Cerebellar nuclear complex (tissue), 1 donor: Measurements from ENCODE around the gene DENND1A.

Experiments
- DNase-seq, 2 experiments: peaks; one replicate each; lab custom pipeline; 2025; lab: John Stamatoyannopoulos, UW

The DENND1A gene

DNA sequence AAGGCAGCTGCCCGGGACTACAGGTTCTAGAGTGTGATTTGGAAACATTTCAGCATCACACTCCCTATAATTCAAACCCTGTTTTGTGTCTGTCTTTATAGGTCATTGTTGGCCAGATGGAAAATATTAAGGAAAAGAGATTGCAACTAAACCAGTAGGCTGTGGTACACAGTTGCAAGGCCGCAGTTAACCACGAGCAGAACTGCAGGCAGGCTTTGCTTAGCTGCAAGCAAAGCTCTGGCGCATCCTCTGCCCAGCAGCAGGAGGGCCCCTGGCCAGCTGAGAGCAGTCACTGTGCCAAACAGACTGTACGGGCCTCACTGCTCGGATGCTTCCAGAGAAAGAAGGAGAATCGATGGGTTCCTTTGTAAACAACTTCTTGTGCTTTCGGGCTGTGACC is 204.5 kb downstream of the DENND1A start:
- DNase-seq: peak in 1 of 2 experiments; percentile 34

DNA sequence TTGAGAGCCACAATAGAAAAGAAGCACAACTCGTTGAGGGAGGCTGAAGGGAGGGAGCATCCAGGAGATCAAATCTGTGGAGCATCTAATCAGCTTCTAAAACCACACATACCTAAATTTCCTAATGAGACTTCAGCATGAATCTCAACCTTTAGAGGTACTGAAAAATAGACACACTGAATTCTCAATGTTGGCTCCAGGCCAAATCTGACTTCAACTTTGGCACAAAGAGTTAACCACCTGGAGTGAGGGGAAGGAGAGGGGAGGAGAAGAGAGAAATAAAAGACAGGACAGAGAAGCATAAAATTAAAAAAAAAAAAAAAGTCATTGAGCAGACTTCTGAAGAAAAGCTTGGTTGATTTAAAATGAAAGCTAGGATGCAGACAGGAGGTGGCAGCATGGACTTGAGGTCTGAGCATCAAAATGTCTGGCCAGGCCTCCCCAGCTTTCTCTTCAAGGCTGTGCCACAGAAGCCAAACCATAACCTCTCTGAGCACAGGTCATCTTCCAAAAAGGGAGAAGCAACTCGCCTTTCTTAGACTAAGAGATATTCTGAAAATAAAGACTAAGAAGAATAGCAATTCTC is 205.6 kb downstream of the DENND1A start:
- no peak for DNase-seq

DNA sequence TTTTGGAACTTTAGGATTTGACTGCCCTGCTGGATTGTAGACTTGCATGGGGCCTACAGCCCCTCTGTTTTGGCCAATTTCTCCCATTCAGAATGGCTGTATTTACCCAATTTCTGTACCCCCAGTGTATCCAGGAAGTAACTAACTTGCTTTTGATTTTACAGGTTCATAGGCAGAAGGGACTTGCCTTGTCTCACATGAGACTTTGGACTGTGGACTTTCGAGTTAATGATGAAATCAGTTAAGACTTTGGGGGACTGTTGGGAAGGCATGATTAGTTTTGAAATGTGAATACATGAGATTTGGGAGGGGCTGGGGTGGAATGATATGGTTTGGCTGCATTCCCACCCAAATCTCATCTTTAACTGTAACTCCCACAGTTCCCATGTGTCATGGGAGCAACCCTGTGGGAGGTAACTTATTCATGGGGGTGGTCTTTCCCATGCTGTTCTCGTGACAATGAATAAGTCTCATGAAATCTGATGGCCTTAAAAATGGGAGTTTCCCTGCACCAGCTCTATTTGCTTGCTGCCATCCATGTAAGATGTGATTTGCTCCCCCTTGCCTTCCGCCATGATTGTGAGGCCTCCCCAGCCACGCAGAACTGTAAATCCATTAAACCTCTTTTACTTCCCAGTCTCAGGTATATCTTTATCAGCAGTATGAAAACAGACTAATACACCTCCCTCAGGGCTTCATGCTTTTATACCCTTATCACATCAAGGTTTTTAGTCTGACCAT is 206.6 kb downstream of the DENND1A start:
- no peak for DNase-seq

DNA sequence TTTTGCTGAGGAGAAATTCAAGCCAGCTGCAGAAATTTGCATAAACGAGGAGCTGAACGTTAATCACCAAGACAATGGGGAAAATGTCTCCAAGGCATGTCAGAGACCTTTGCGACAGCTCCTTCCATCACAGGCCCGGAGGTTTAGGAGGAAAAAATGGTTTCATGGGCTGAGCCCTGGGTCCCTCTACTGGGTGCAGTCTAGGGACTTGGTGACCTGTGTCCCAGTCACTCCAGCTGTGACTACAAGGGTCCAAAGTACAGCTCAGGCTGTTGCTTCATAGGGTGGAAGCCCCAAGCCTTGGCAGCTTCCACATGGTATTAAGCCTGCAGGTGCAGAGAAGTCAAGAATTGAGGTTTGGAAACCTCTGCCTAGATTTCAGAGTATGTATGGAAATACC is 207.5 kb downstream of the DENND1A start:
- DNase-seq: no peak

DNA sequence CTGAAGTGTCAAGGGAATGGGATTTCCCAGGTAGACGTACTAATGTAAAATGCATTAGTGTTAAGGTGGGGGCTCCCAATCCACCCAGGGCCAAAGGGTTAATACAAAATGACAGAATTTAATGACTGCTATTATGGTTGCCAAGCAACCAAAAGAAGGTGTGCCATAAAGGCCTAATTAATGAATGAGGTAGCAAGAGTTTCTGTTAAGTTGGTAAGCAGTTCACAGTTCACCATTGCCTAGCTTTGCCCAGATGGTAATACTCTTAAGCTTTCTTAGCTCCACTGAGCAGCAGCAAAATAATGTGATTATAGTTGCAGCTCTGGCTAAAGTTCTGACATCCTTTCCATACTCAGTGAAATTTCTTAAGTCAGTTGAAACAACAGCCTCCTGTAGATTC is 211.7 kb downstream of the DENND1A start:
- no peak for DNase-seq

DNA sequence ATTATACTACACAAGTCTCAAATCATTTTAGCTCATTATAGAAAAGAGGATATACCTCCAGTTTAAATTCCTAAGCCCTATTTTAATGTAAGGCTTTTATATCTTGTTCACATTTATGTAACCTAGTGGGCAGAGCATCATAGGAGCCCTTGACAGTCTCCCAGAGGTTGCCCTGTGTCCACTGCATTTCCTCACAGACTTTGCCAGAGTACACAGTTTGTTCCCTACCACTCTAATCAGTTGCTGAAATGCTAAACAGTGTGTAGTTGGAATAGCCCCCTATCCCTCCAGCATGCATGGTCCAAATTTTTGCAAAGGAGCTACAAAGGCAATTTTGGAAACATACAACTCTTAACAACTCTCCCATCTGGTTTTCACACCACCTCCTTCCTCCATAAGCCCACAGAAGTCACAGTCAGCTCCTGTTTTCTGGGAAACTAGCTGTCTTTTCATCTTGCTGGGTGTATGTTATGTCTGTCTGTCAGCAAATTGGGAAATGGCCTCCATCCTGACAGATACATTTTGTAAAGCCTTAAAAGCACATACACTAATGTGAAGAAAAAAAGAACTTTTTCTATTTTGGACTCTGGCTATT is 212.2 kb downstream of the DENND1A start:
- DNase-seq: no peak

DNA sequence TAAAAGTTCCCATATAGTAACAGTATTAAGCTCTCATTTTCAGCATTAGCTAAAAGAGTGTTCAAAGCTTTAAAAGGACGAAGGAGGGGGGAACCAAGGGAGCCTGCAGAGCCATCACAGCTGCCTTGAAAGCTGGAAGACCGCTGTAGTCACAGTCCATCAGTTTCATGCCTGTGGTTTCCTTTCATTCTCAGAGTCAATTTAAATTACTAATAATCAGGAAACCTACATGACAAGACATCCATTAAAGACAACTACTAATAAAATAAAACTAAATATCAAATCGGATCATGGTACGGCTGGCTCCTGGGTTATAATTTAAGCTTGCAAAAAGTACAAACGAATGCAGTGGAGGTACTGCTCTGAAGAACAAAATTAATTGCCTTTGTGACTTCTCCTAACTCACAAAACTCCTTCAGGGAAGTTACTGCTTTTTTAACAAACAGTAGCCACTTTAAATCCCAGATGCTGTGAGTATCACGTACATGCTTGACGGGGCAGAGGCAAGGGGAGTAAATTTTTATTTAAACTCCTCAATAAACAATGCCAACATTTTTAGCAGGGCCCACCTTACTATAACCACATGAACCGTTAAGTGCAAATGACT is 213.5 kb downstream of the DENND1A start:
- no peak for DNase-seq

- no peak for DNase-seq
Observed at GRCh38 chr9:123715258-123715657, 214.7 kb downstream of the DENND1A start.

DNA sequence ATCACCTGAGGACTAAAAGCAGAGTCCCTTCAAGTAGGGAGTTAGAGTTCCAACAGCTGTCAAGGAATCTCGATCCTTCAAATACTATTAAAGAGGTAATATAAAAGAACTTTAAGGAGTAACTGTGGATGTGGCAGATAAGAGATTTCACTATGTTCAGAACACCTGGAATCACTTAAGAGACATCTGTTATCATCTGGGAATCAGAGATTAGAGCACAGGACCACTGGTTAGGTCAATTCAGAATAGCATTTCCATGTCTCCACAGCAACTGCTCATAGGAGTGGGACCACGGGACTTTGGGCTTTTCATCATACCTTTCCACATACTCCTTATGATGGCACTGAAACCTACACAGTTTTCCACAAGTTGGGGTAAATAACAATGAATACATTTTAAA is 216.6 kb downstream of the DENND1A start:
- DNase-seq: no peak

- no peak for DNase-seq
Observed at GRCh38 chr9:123712399-123712798, 217.5 kb downstream of the DENND1A start.

GRCh38 chr9:123710299-123710698 is 219.6 kb downstream of the DENND1A start:
- no peak for DNase-seq

DNA sequence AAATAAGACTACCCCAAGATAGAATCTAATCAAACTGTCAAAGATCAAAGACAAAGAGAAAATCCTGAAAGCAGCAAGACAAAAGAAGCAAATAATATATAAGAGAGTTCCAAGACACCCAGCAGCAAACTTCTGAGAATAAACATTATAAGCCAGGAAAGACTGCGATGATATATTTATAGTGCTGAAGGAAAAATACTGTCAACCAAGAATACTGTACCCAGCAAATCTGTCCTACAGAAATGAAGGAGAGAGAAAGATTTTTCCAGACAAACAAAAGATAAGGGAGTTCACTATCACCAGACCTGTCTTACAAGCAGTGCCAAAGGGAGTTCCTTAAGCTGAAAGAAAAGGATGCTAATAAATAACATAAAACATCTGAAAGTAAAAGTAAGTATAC is 227.4 kb downstream of the DENND1A start:
- no peak for DNase-seq

DNA sequence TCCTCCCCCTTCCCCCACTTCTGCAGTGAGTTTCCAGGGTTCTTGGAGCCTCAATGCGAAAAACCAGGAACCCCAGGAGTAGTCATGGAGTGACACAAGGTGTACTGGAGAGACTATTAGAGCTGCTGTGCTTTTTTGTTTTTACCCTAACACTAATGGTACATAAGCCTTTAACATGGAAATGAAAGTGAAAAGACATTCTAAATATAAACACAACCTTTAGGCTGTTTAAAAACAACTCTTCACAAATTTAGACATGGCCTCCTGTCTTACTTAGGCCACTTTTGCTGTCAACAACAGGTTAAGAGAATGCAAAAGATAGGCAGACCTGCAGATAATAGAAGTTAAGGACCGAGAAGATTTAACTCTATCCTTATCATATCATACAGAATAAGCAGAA is 232.2 kb downstream of the DENND1A start:
- no peak for DNase-seq

GRCh38 chr9:123696476-123696875 is 233.4 kb downstream of the DENND1A start:
- no peak for DNase-seq

- DNase-seq: no peak
Observed at GRCh38 chr9:123695386-123695785, 234.5 kb downstream of the DENND1A start.

- DNase-seq: no peak
Observed at GRCh38 chr9:123691765-123692303, 238.1 kb downstream of the DENND1A start.

DNA sequence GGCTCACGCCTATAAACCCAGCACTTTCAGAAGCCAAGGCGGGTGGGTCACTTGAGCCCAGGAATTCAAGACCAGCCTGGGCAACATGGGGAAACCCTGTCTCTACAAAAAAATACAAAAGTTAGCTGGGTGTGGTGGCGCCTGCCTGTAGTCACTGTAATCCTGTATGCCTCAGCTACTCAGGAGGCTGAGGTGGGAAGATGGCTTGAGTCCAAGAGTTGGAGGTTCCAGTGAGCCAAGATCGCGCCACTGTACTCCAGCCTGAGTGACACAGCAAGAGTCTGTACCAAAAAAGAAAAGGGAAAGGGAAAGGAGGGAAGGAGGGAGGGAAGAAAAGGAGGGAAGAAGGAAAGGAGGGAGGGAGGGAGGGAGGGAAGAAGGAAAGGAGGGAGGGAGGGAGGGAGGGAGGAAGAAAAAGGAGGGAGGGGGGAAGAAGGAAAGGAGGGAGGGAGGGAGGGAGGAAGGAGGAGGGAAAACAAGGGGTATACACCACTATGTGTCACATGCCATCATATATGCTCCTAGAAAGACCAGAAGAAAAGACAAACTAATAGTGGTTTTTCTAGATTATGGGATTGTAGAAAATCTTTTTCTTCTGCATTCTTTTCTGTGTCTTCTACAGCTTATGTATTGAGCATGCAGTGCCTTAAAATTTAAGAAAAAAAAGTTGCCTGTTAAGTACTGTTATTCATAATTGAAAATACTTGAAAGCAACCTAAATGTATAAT is 240.1 kb downstream of the DENND1A start:
- no peak for DNase-seq

DNA sequence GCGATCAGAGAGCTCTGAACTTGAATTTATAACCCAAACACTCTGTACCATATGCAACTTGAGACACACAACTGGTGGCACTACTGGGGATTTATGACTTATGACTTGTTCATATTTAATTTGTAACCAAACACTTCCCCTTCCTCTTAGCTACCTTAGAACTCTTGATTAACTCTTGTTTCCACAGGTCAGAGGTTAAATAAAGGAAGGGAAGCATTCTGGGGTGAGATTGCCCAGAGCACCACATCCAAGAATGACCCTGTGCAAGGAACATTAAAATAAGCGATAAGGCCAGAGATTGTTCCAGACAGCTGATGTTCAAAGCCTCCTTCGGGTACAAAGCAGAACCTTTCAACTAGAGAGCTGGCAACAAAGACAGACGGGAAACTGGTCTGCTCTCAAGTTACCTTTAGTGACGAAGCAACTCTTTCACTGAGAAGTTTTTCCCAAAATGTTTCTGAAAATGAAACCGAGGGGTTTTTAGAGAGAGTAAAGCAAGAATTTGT is 242.6 kb downstream of the DENND1A start:
- no peak for DNase-seq

- no peak for DNase-seq
Observed at GRCh38 chr9:123686829-123687192, 243.1 kb downstream of the DENND1A start.

DNA sequence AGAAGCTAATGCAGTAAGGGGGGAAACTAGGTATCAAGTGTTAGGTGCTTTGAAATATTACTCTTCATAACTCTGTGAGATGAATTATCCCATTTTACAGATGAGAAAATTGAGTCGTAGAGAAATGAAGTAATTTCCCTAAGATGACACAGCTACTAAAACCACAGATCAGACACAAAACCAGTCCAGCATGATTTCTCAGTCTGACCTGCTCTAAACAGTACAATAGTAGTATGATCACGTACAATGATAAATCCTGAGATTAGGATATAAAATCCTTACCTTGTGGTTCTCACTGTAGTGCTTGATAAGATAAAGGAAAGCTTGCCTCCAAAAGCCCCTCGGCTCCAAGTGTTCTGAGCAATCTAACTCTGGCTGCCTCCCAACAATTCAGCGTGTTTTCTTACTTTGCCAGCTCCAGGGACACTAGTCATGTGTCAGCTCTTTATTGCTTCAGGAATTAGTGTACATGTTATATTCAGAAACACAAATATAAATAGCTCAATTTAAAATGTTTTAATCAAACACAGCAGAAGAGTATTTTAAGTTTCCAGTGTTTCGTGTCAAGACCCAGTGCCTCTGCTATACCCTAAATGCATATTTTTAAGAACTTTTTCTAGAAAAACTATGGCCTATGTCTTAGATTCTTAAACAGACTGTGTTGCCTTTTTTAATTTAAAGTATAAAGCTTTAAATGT is 243.6 kb downstream of the DENND1A start:
- no peak for DNase-seq

GRCh38 chr9:123685489-123686083 is 244.3 kb downstream of the DENND1A start:
- no peak for DNase-seq
